ENCODE data around the gene HEATR1. TPM values are rescaled to one million over a fixed set of nuclear protein-coding genes. Genes with fewer than 3 reads are reported as not detected.

The HEATR1 gene
- total and polyA plus RNA-seq, 2 donors (not counting 1 experiment from before 2014, with no cell fraction given): 6.1 to 50.6 TPM

- no peak overlapping the region for H2AFZ ChIP-seq (ENCODE audit: insufficient read depth, low read depth, low read length, poor library complexity, severe bottlenecking)
- no peaks in the 10 kb centered on the region for H3K9me3 ChIP-seq (ENCODE audit: control extremely low read depth in 1 of 3, control insufficient read depth in 2 of 3, insufficient read depth in 1 of 3, low read length in 2 of 3)
- intact Hi-C loops (cut with micrococcal nuclease): no loop called here
- no peaks in the 10 kb centered on the region for H4K20me1 ChIP-seq (ENCODE audit: control insufficient read depth, insufficient read depth, low read length, poor library complexity, severe bottlenecking)
- H3K79me2 ChIP-seq (ENCODE audit: control insufficient read depth, insufficient read depth, low read length): peaks cover 14% of the 10 kb centered on the region
- H3K9ac ChIP-seq (ENCODE audit: low read length): no peak overlapping the region
- no peak overlapping the region for H3K27ac Mint-ChIP-seq
- H3K4me3 ChIP-seq (ENCODE audit: control extremely low read depth in 1 of 5, extremely low read depth in 1 of 5, insufficient read depth in 1 of 5, low read depth in 2 of 5, low read length in 4 of 5): no peak overlapping the region
- CTCF ChIA-PET: no interaction called here
- peaks cover 6 to 7% of the 10 kb centered on the region in 2 donors for H3K4me1 ChIP-seq (ENCODE audit: control insufficient read depth in 2 of 2, insufficient read depth in 2 of 2, low read length in 2 of 2)
- H3K4me1 Mint-ChIP-seq: peaks cover 13% of the 10 kb centered on the region
- no peak overlapping the region for H3K4me2 ChIP-seq (replicated peaks; ENCODE audit: low read depth, low read length, poor library complexity, severe bottlenecking)
- no peaks in the 10 kb centered on the region for H3K27me3 ChIP-seq (replicated peaks in 1 of 4; ENCODE audit: control extremely low read depth in 1 of 4, control insufficient read depth in 3 of 4, insufficient read depth in 4 of 4, low read length in 3 of 4)
- peaks cover 0 to 46% of the 10 kb centered on the region in 2 experiments for H3K36me3 ChIP-seq (replicated peaks in 1 of 2; ENCODE audit: control extremely low read depth in 1 of 2, control insufficient read depth in 1 of 2, extremely low read depth in 1 of 2, insufficient read depth in 2 of 2, low read length in 1 of 2)
- ATAC-seq (ENCODE audit: low read depth): no peak
- POLR2A ChIA-PET: interaction anchor here (0.6 to 0.7 kb wide), 2 partner anchors 399 to 959 kb away, joined by 3 to 4 read pairs; no protein-coding TSS in a partner anchor
- H3K27me3 Mint-ChIP-seq: no peaks in the 10 kb centered on the region
- no peak overlapping the region for H3K4me3 Mint-ChIP-seq
- H3K9me3 Mint-ChIP-seq (ENCODE audit: insufficient read depth): no peaks in the 10 kb centered on the region
- WGBS (ENCODE audit: insufficient coverage): 86% methylated on average over 3 of the region's 5 CpGs
- DNase-seq: no peak
- no peak overlapping the region for H3K27ac ChIP-seq (ENCODE audit: low read length in 2 of 2)
- TF ChIP-seq EZH2 (IDR thresholded peaks at IDR 0.05; ENCODE audit: borderline replicate concordance, insufficient read depth, low read depth, low read length, poor library complexity, severe bottlenecking) (no peak), CTCF (IDR thresholded peaks at IDR 0.05) (no peak)
Observed at GRCh38 chr1:236536540-236536939, 67.8 kb downstream of the HEATR1 start.

GRCh38 chr1:236535662-236536161 is 68.6 kb downstream of the HEATR1 start:
- no peak overlapping the region for H3K27ac Mint-ChIP-seq
- POLR2A ChIA-PET: no interaction called here

More at GRCh38 chr1:236535662-236536161, 68.6 kb downstream of the HEATR1 start:
- DNase-seq: no peak
- peaks cover 18% of the 10 kb centered on the region for H3K4me1 Mint-ChIP-seq
- H3K9me3 Mint-ChIP-seq (ENCODE audit: insufficient read depth): no peaks in the 10 kb centered on the region
- Histone ChIP-seq H2AFZ (ENCODE audit: insufficient read depth, low read depth, low read length, poor library complexity, severe bottlenecking) (no peak overlapping the region), H3K27ac (ENCODE audit: low read length in 2 of 2) (no peak overlapping the region), H3K9me3 (ENCODE audit: control extremely low read depth in 1 of 3, control insufficient read depth in 2 of 3, insufficient read depth in 1 of 3, low read length in 2 of 3) (no peaks in the 10 kb centered on the region), H3K9ac (ENCODE audit: low read length) (no peak overlapping the region), H3K36me3 (replicated peaks in 1 of 2; ENCODE audit: control extremely low read depth in 1 of 2, control insufficient read depth in 1 of 2, extremely low read depth in 1 of 2, insufficient read depth in 2 of 2, low read length in 1 of 2) (peaks cover 0 to 37% of the 10 kb centered on the region in 2 experiments), H3K27me3 (replicated peaks in 1 of 4; ENCODE audit: control extremely low read depth in 1 of 4, control insufficient read depth in 3 of 4, insufficient read depth in 4 of 4, low read length in 3 of 4) (no peaks in the 10 kb centered on the region), H3K4me2 (replicated peaks; ENCODE audit: low read depth, low read length, poor library complexity, severe bottlenecking) (no peak overlapping the region), H3K79me2 (ENCODE audit: control insufficient read depth, insufficient read depth, low read length) (peaks cover 15% of the 10 kb centered on the region), H3K4me1 (ENCODE audit: control insufficient read depth in 2 of 2, insufficient read depth in 2 of 2, low read length in 2 of 2) (peaks cover 9 to 10% of the 10 kb centered on the region in 2 donors), H4K20me1 (ENCODE audit: control insufficient read depth, insufficient read depth, low read length, poor library complexity, severe bottlenecking) (no peaks in the 10 kb centered on the region), H3K4me3 (ENCODE audit: control extremely low read depth in 1 of 5, extremely low read depth in 1 of 5, insufficient read depth in 1 of 5, low read depth in 2 of 5, low read length in 4 of 5) (no peak overlapping the region)
- H3K4me3 Mint-ChIP-seq: no peak overlapping the region
- no peak for ATAC-seq (ENCODE audit: low read depth)
- CTCF ChIA-PET: no interaction called here
- WGBS (ENCODE audit: insufficient coverage): 96% methylated on average over 4 of the region's 6 CpGs
- TF ChIP-seq CTCF (IDR thresholded peaks at IDR 0.05): no peak
- no peak for TF ChIP-seq EZH2 (IDR thresholded peaks at IDR 0.05; ENCODE audit: borderline replicate concordance, insufficient read depth, low read depth, low read length, poor library complexity, severe bottlenecking)
- no peaks in the 10 kb centered on the region for H3K27me3 Mint-ChIP-seq
- intact Hi-C loops (cut with micrococcal nuclease): no loop called here

All from B cell (primary cell).